ENCODE data around the gene CEMIP.
A peak's percentile ranks its signal among the peaks of the same experiment; 100 is the strongest.

CEMIP gene

GRCh38 chr15:80780416-80781221, 1.4 kb downstream of the CEMIP start:
- DNase-seq: peak in 2 of 56 donors; percentile 9 to 11

- no peak for DNase-seq
These were observed 4.1 kb downstream of the CEMIP start for GRCh38 chr15:80783260-80783659.

GRCh38 chr15:80785335-80785734, 6.2 kb downstream of the CEMIP start:
- DNase-seq: no peak

GRCh38 chr15:80785811-80786354, 6.7 kb downstream of the CEMIP start:
- DNase-seq: no peak

- no peak for DNase-seq
These were observed 8.1 kb downstream of the CEMIP start for GRCh38 chr15:80787316-80787715.

- DNase-seq: no peak
These were observed 9.4 kb downstream of the CEMIP start for GRCh38 chr15:80788536-80788935.

- DNase-seq: no peak
These were observed 10.1 kb downstream of the CEMIP start for GRCh38 chr15:80789296-80789695.

GRCh38 chr15:80789796-80790195, 10.6 kb downstream of the CEMIP start:
- no peak for DNase-seq

- DNase-seq: no peak
These were observed 11.1 kb downstream of the CEMIP start for GRCh38 chr15:80790236-80790635.

- DNase-seq: no peak
These were observed 11.8 kb downstream of the CEMIP start for GRCh38 chr15:80791004-80791403.

GRCh38 chr15:80796407-80796806, 17.2 kb downstream of the CEMIP start:
- DNase-seq: no peak

- DNase-seq: no peak
These were observed 19.7 kb downstream of the CEMIP start for GRCh38 chr15:80798911-80799310.

- no peak for DNase-seq
These were observed 20.9 kb downstream of the CEMIP start for GRCh38 chr15:80800067-80800466.

GRCh38 chr15:80801891-80802680, 22.9 kb downstream of the CEMIP start:
- no peak for DNase-seq

GRCh38 chr15:80803580-80804525, 24.7 kb downstream of the CEMIP start:
- DNase-seq: no peak

- DNase-seq: no peak
These were observed 25.9 kb downstream of the CEMIP start for GRCh38 chr15:80804970-80805495.

- DNase-seq: no peak
These were observed 32.7 kb downstream of the CEMIP start for GRCh38 chr15:80811781-80812315.

- no peak for DNase-seq
These were observed 35.9 kb downstream of the CEMIP start for GRCh38 chr15:80815106-80815505.

- no peak for DNase-seq
These were observed 37.0 kb downstream of the CEMIP start for GRCh38 chr15:80816049-80816653.

GRCh38 chr15:80816936-80817335, 37.8 kb downstream of the CEMIP start:
- no peak for DNase-seq

Measured in nucleus accumbens (tissue), 56 donors.